NCI-H510A treated with DMSO at 0.1 percent for 48 hours (cell line): ENCODE data around the gene SSTR5.
"Not testable (repeated sequence)": the region's sequence is repeated elsewhere in the genome, so short reads cannot be mapped to it uniquely, and the experiment has no call there.

ENCODE experiments used
- DNase-seq: peaks from one replicate; lab custom pipeline; 2025; lab: John Stamatoyannopoulos, UW

Gene SSTR5

GRCh38 chr16:1073566-1074378 lies 1.2 kb downstream of the SSTR5 start:
- no peak for DNase-seq

GRCh38 chr16:1074379-1074649 lies 1.8 kb downstream of the SSTR5 start:
- no peak for DNase-seq

GRCh38 chr16:1075546-1075945 lies 3.0 kb downstream of the SSTR5 start:
- no peak for DNase-seq

GRCh38 chr16:1076801-1077576 lies 4.4 kb downstream of the SSTR5 start:
- no peak for DNase-seq

GRCh38 chr16:1077877-1078578 lies 5.5 kb downstream of the SSTR5 start:
- DNase-seq, result no peak

- DNase-seq, result no peak
Measured at GRCh38 chr16:1078579-1079021, 6.1 kb downstream of the SSTR5 start.

GRCh38 chr16:1079341-1079740 lies 6.8 kb downstream of the SSTR5 start:
- DNase-seq, result no peak

GRCh38 chr16:1079786-1080525 lies 7.4 kb downstream of the SSTR5 start:
- DNase-seq, result no peak

GRCh38 chr16:1080801-1081733 lies 8.5 kb downstream of the SSTR5 start:
- no peak for DNase-seq

- no peak for DNase-seq
Measured at GRCh38 chr16:1081734-1082265, 9.3 kb downstream of the SSTR5 start.

- no peak for DNase-seq
Measured at GRCh38 chr16:1082266-1082951, 9.9 kb downstream of the SSTR5 start.

- no peak for DNase-seq
Measured at GRCh38 chr16:1082952-1083675, 10.6 kb downstream of the SSTR5 start.

- no peak for DNase-seq
Measured at GRCh38 chr16:1084971-1085370, 12.4 kb downstream of the SSTR5 start.

- DNase-seq, result not testable (repeated sequence)
Measured at GRCh38 chr16:1086443-1086842, 13.9 kb downstream of the SSTR5 start.

GRCh38 chr16:1088295-1089170 lies 16.0 kb downstream of the SSTR5 start:
- no peak for DNase-seq

- no peak for DNase-seq
Measured at GRCh38 chr16:1089439-1089821, 16.9 kb downstream of the SSTR5 start.

GRCh38 chr16:1089822-1090619 lies 17.5 kb downstream of the SSTR5 start:
- DNase-seq, result no peak
